Measurements from ENCODE around the gene SEMA4D.

SEMA4D gene

DNA sequence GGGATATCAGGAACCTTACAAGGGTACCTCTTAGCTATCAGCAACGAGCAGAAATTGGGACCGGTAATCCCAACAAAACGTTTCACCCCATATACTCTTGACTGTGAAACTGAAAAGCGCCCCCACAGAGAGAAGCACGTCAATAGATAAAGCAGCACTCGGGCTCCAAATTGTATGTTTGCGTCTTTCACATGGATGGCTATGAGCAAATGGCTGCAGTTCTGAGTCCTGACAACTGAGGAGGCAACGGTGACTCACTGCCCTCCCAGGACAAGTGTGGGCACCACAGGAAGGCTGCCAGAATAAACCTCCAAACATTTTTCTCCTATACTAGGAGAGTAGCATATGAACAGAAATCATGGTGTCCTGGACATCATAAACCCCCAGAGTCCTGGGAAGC is 36.6 kb downstream of the SEMA4D start:
- no peak overlapping the region for H3K4me3 ChIP-seq (ENCODE audit: low read depth, low read length)
- TF ChIP-seq, protein P1, sequence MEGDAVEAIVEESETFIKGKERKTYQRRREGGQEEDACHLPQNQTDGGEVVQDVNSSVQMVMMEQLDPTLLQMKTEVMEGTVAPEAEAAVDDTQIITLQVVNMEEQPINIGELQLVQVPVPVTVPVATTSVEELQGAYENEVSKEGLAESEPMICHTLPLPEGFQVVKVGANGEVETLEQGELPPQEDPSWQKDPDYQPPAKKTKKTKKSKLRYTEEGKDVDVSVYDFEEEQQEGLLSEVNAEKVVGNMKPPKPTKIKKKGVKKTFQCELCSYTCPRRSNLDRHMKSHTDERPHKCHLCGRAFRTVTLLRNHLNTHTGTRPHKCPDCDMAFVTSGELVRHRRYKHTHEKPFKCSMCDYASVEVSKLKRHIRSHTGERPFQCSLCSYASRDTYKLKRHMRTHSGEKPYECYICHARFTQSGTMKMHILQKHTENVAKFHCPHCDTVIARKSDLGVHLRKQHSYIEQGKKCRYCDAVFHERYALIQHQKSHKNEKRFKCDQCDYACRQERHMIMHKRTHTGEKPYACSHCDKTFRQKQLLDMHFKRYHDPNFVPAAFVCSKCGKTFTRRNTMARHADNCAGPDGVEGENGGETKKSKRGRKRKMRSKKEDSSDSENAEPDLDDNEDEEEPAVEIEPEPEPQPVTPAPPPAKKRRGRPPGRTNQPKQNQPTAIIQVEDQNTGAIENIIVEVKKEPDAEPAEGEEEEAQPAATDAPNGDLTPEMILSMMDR (IDR thresholded peaks at IDR 0.05; ENCODE audit: low read depth, low read length), result no peak
- TF ChIP-seq POLR2A (IDR thresholded peaks at IDR 0.05; ENCODE audit: extremely low read depth, insufficient read length) (no peak), MYC (IDR thresholded peaks at IDR 0.05; ENCODE audit: low read depth, low read length) (no peak)
- TF ChIP-seq, protein P2, sequence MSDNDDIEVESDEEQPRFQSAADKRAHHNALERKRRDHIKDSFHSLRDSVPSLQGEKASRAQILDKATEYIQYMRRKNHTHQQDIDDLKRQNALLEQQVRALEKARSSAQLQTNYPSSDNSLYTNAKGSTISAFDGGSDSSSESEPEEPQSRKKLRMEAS (IDR thresholded peaks at IDR 0.05; ENCODE audit: low read depth, low read length), result no peak
- DNase-seq (ENCODE audit: low read depth), result peak; percentile 74

DNA sequence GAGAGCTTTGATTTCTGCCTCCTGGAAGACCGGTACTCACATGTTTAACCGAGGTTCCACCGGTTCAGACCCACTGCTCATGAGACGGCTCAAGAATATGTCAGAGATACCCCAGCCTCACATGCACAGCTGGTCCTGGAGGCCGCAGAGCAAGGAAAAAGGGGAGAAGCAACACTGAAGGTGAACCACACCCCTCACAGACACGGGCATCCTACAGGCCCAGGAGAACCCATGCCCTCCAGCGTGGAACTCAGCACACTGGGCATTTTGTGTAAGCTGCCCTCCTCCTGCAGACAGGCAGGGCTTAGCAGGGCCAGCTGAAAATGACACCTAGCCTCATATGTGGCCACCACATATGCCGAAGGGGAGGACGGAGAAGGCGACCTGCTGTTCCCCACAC is 37.4 kb downstream of the SEMA4D start:
- no peak overlapping the region for H3K4me3 ChIP-seq (ENCODE audit: low read depth, low read length)
- TF ChIP-seq MYC (IDR thresholded peaks at IDR 0.05; ENCODE audit: low read depth, low read length), result no peak
- no peak for TF ChIP-seq POLR2A (IDR thresholded peaks at IDR 0.05; ENCODE audit: extremely low read depth, insufficient read length)
- TF ChIP-seq, protein P2 (IDR thresholded peaks at IDR 0.05; ENCODE audit: low read depth, low read length), result no peak
- TF ChIP-seq, protein P1 (IDR thresholded peaks at IDR 0.05; ENCODE audit: low read depth, low read length), result no peak
- no peak for DNase-seq (ENCODE audit: low read depth)

DNA sequence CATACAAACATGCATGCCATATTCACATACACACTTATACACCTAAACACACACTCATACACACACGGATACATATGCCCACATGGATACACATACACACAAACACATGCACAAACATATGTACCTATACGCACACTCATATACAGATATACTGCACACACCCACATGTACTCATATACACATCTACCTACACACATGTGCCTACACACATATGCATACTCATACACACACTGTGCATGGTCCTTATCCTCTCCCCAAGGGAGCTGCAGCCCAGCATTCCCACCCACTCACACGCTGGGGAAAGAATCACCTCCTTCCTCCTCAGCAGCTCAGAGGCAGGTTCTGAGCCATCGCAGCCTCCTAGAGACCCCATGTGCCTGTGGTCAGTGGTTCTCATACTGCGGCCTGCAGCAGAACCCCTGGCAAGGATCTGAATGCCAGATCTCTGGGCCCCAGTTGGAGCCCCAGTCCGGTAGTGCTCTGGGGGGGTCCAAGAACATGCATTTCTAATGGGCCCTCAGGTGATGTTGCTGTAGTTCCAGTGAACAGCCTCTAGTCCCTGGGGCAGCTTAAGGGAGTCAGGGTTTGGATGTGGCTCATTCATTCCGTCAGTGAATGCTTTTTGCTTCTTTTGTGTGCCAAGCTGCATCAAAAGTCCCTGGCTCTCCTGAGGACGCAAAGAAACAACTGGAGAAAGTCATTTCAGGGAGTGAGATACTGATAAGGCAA is 39.0 kb downstream of the SEMA4D start:
- no peak overlapping the region for H3K4me3 ChIP-seq (ENCODE audit: low read depth, low read length)
- TF ChIP-seq, protein P1 (IDR thresholded peaks at IDR 0.05; ENCODE audit: low read depth, low read length), result no peak
- TF ChIP-seq, protein P2 (IDR thresholded peaks at IDR 0.05; ENCODE audit: low read depth, low read length), result no peak
- TF ChIP-seq MYC (IDR thresholded peaks at IDR 0.05; ENCODE audit: low read depth, low read length), result no peak
- TF ChIP-seq POLR2A (IDR thresholded peaks at IDR 0.05; ENCODE audit: extremely low read depth, insufficient read length), result no peak
- DNase-seq (ENCODE audit: low read depth), result no peak

DNA sequence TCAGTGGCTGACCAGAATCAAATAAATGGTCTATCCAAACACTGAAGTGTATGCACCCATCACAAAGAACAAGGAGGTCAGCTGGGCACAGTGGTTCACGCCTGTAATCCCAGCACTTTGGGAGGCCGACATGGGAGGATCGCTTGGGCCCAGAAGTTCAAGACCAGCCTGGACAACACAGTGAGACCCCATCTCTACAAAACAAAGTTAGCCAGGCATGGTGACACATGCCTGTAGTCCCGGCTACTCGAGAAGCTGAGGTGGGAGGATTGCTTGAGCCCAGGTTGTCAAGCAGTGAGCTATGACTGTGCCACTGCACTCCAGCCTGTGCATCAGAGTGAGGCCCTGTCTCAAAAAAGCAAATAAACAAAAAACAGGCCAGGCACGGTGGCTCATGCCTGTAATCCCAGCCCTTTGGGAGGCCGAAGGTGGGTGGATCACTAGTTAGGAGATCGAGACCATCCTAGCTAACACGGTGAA is 40.5 kb downstream of the SEMA4D start:
- TF ChIP-seq, protein P1 (IDR thresholded peaks at IDR 0.05; ENCODE audit: low read depth, low read length), result no peak
- TF ChIP-seq, protein P2 (IDR thresholded peaks at IDR 0.05; ENCODE audit: low read depth, low read length), result no peak
- TF ChIP-seq POLR2A (IDR thresholded peaks at IDR 0.05; ENCODE audit: extremely low read depth, insufficient read length), result no peak
- no peak for TF ChIP-seq MYC (IDR thresholded peaks at IDR 0.05; ENCODE audit: low read depth, low read length)
- H3K4me3 ChIP-seq (ENCODE audit: low read depth, low read length), result no peak overlapping the region
- DNase-seq (ENCODE audit: low read depth), result no peak

GRCh38 chr9:89455356-89455824 is 42.5 kb downstream of the SEMA4D start:
- TF ChIP-seq MYC (IDR thresholded peaks at IDR 0.05; ENCODE audit: low read depth, low read length), result no peak
- TF ChIP-seq POLR2A (IDR thresholded peaks at IDR 0.05; ENCODE audit: extremely low read depth, insufficient read length), result no peak
- TF ChIP-seq, protein P1 (IDR thresholded peaks at IDR 0.05; ENCODE audit: low read depth, low read length), result no peak
- TF ChIP-seq, protein P2 (IDR thresholded peaks at IDR 0.05; ENCODE audit: low read depth, low read length), result no peak
- no peak overlapping the region for H3K4me3 ChIP-seq (ENCODE audit: low read depth, low read length)
- peak; percentile 58 for DNase-seq (ENCODE audit: low read depth)

Measured in NB4 (cell line).